ENCODE results near the gene OR5B21.

OR5B21 gene

GRCh38 chr11:58490827-58491226, 17.1 kb downstream of the OR5B21 start:
- DNase-seq: no peak

GRCh38 chr11:58487170-58487569, 20.7 kb downstream of the OR5B21 start:
- DNase-seq: no peak

- no peak for DNase-seq
Measured at GRCh38 chr11:58485961-58486360, 21.9 kb downstream of the OR5B21 start.

- DNase-seq: no peak
Measured at GRCh38 chr11:58471892-58472291, 36.0 kb downstream of the OR5B21 start.

- DNase-seq: peak; percentile 75
Measured at GRCh38 chr11:58466293-58466692, 41.6 kb downstream of the OR5B21 start.

GRCh38 chr11:58465690-58466089, 42.2 kb downstream of the OR5B21 start:
- DNase-seq: peak; percentile 2

Measured in HCEC 1CT (cell line).